ENCODE data around the gene PYHIN1.

The PYHIN1 gene

GRCh38 chr1:158931055-158931737 is at the start of gene PYHIN1:
TSS of gene PYHIN1 (plus strand) at chr1:158931552. CDS start at chr1:158936911, 5,359 bp downstream.
- no peak for DNase-seq (ENCODE audit: low read depth in 3 of 3)

DNA sequence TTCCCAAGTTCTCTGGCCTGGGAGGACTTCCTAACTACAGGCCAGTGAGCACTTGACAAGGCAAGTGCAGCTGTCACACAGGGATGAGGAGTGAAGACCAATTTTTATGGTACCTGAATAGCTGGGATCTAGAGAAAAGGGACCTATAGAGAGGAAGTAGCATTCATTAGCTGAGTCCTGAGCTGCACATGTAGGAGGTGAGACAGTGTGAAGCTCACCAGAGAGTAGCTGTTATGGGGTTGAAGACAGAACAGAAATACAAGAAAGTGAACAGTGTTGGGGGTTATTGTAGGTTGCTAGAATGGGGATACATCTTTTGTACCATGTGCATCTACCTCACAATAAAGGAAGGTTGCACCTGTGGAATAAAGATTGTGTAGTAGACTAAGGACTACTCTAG is 37.7 kb upstream of the PYHIN1 start:
- DNase-seq (ENCODE audit: low read depth in 3 of 3) = no peak

- no peak for DNase-seq (ENCODE audit: low read depth in 3 of 3)
These were observed 32.6 kb upstream of the PYHIN1 start for GRCh38 chr1:158898722-158899121.

- no peak for DNase-seq (ENCODE audit: low read depth in 3 of 3)
These were observed 29.7 kb upstream of the PYHIN1 start for GRCh38 chr1:158901623-158902022.

DNA sequence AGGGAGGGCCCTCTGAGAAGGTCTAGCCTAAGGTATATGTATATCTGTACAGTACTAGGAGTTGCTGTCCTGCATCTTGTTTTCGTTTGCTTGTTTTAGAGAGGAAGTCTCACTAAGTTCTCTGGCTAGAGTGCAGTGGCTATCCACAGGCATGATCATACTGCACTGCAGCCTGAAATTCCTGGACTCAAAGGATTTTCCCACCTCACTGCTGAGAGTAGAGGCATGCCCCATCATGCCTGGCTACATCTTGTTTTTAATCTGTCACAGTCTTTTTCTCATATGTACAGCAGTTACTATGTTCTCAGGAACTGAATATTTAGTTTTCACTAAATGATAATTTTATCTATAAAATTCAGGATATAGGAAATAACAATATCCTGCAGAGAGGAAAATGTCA is 15.3 kb upstream of the PYHIN1 start:
- DNase-seq (ENCODE audit: low read depth in 3 of 3) = no peak

GRCh38 chr1:158924677-158925076 is 6.7 kb upstream of the PYHIN1 start:
- no peak for DNase-seq (ENCODE audit: low read depth in 3 of 3)

- DNase-seq (ENCODE audit: low read depth in 3 of 3) = no peak
These were observed 848 bp upstream of the PYHIN1 start for GRCh38 chr1:158930504-158930903.

GRCh38 chr1:158932171-158932570 is 819 bp downstream of the PYHIN1 start:
- DNase-seq (ENCODE audit: low read depth in 3 of 3) = no peak

DNA sequence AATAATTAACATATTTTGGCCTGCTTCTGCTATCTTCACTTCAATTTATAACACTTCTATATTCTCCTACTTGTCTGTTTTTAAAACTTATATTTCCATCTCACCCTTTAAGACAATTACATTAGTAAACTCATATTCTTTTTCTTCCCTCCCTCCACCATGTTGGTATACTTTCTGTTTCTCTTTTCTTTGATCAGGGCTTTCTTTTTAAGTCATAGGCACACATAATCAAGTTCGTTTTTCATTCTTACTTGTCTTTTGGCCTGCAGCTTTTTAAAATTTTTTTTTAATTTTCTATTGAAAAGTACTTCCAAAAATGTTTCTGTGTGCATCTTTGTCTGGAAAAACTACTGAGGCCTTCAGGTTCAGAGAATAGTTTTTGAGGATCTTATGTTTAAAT is 2.3 kb downstream of the PYHIN1 start:
- DNase-seq (ENCODE audit: low read depth in 3 of 3) = no peak

GRCh38 chr1:158939180-158939579 is 7.8 kb downstream of the PYHIN1 start:
- no peak for DNase-seq (ENCODE audit: low read depth in 3 of 3)

DNA sequence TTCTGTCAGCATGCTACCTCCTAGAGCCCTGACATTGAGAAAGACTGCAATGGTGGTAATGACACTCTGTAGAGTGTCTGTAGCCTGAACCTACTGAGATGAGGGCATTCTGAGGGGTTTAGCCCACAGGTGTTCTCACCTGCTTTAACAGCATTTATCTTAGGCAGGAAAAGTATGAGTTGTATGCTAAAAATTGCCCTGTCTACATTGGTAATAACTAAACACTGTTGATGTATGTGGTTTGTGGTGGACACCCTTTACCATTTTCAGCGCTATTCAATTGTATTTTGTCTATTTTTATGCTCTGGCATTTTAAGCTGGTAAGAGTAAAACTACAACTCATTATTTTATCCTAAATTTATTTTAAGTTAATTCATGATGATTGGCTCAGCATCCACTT is 10.0 kb downstream of the PYHIN1 start:
- DNase-seq (ENCODE audit: low read depth in 3 of 3) = no peak

GRCh38 chr1:158942490-158942889 is 11.1 kb downstream of the PYHIN1 start:
- DNase-seq (ENCODE audit: low read depth in 3 of 3) = no peak

GRCh38 chr1:158943059-158943458 is 11.7 kb downstream of the PYHIN1 start:
- DNase-seq (ENCODE audit: low read depth in 3 of 3) = no peak

- no peak for DNase-seq (ENCODE audit: low read depth in 3 of 3)
These were observed 13.7 kb downstream of the PYHIN1 start for GRCh38 chr1:158945061-158945460.

- DNase-seq (ENCODE audit: low read depth in 3 of 3) = no peak
These were observed 15.4 kb downstream of the PYHIN1 start for GRCh38 chr1:158946785-158947184.

DNA sequence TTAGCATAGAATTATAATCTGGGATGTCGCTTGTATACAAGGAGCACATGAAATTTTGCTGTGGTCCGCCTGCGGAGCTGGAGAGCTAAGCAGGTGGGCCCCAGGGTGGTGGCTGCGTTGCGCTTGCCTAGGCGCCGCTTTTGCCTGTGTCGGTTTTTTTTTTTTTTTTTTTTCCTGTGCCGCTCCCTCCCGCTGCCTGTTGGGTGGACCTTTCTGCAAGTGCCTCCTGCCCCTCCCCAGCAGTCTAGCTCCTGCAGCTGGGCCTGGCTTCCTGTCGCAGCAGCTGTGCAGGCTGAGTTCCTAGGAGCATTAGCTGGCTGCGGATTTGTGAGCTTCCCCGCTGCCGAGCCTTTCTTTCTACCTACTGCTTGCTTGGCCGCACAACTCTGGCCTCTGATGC is 20.6 kb downstream of the PYHIN1 start:
- DNase-seq (ENCODE audit: low read depth in 3 of 3) = no peak

GRCh38 chr1:158952416-158952815 is 21.1 kb downstream of the PYHIN1 start:
- no peak for DNase-seq (ENCODE audit: low read depth in 3 of 3)

DNA sequence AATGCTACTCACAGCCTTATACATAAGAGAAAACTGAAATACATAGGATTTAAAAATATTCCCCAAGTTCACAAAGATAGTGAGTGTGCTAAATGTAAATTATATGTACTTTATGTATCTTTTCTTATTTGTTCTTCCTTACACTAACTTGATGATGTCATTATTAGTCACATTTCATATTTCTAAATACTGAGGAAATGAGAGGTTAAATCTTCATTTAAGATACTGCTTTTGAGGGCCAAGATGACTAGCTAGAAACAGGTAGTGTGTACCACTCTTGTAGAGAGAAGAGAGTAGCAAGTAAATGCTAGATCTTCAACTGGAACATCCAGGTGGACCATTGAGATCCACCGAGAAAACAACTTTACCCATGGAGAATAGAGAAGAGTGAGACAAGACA is 29.8 kb downstream of the PYHIN1 start:
- DNase-seq (ENCODE audit: low read depth in 3 of 3) = no peak

GRCh38 chr1:158962983-158963382 is 31.6 kb downstream of the PYHIN1 start:
- no peak for DNase-seq (ENCODE audit: low read depth in 3 of 3)

DNA sequence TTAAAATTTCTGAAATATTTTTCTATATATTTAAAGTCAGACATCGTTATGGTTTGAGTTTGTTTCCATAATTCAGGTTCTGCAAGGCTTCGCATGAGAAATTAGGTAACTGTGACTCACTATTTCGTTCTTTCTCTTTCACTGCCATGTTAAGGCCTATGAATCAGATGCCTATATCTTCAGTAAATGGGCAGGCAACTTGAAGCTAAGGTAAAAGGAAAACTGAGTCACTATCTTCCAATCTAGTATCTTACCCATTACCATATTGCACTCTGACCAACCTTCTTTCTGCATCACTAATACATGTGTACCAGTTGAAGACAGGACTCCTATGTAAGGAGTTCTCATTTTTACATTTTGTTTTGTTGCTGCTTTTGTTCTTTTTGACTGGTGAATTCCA is 37.8 kb downstream of the PYHIN1 start:
- no peak for DNase-seq (ENCODE audit: low read depth in 3 of 3)

DNA sequence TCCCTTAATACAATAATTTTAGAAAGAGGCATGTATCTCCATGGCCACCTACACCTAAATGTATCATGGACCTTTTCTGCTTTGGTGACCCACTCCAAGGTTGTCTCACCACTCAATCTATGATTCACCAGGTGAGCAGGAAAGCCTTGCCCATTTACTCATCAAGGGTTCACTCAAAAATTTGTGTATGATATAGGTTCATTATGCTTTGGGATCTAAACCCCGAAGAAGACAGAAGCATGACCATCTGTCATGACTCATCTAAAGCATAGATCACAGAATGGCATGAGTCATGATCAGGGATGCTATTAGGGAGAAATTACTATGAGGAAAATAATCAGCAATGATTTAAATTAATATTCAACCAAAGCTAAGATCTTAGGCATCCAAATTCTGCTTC is 38.5 kb downstream of the PYHIN1 start:
- DNase-seq (ENCODE audit: low read depth in 3 of 3) = no peak

DNA sequence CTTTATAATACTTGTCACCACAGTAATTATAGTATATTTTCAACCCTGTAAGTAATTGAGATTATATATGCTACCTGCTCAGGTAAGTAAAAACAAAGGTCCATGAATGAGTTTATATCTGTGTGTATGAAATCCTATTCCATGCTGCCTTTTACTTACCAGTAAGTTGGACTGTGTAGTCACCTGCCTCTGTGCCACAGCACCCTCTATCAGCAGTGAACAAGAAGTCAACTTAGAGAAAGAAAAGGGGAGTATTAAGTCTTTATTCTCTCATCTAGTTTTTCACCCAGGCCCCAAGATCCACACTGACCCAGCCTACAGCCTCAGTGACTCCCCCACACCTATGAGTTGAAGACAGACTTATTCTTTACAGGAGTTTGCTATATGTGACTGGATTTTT is 41.5 kb downstream of the PYHIN1 start:
- no peak for DNase-seq (ENCODE audit: low read depth in 3 of 3)

GRCh38 chr1:158976219-158976618 is 44.9 kb downstream of the PYHIN1 start:
- DNase-seq (ENCODE audit: low read depth in 3 of 3) = no peak

DNA sequence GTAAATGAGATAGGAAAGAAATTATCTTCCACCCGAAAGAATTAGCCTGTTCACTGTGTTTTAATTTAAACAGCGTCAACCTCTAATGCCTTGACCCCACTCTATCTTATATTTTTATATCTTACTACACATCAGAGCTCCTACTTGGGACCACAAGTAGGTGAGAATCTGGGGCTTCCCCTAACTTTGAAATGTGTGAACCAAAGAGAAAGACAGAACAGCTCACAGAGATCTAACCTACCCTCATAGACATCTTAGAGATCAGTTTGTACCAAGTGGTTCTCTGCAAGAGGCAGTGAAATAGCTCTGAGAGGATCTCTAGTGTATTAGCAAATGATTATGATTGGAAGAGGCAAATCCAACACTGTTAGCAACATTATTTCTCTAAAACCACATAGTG is 47.4 kb downstream of the PYHIN1 start:
- DNase-seq (ENCODE audit: low read depth in 3 of 3) = no peak

Data from stimulated activated CD4-positive, alpha-beta T cell treated with anti-CD3 and anti-CD28 coated beads, TNF-alpha, amount 100 ng/mL, for 48 hours (primary cell).